IMR-90 (cell line): ENCODE data around the gene BCL6. TPM values are rescaled to one million over a fixed set of nuclear protein-coding genes. Genes with fewer than 3 reads are reported as not detected.

Experiments used
- ATAC-seq: fragments of 200-7000 bp; cut with Tn5 transposase; 2 replicates; pipeline ENCODE4 v1.9.1; 2020; ENCODE audit warnings: low read depth, mild to moderate bottlenecking, moderate library complexity
- BruUV-seq: library from RNA; stranded (reverse); fragments of 400-500 nt; replicated peaks from 2 replicates; lab custom pipeline; 2021; lab: Mats Ljungman, UMichigan
- CTCF ChIA-PET: fragments of 300-600 bp; formaldehyde crosslinking; extraction: SDS; loops from one replicate; lab custom pipeline; 2021; ENCODE audit warnings: antibody characterized with exemption; lab: Yijun Ruan, JAX
- POLR2A ChIA-PET: fragments of 300-600 bp; sonication (Branson Sonifier 250); formaldehyde crosslinking; loops from one replicate; lab custom pipeline; 2022; ENCODE audit warnings: antibody characterized with exemption; ENCODE audit not compliant: unreplicated experiment; lab: Charles Lee
- DNase-seq: peaks from one replicate; pipeline ENCODE4 v3.0.0; 2013
- H2AFZ ChIP-seq: replicated peaks from 2 replicates; pipeline ENCODE3; 2013; ENCODE audit warnings: low read length, mild to moderate bottlenecking; ENCODE audit not compliant: poor library complexity
- H2AK5ac ChIP-seq: 2 replicates; pipeline ENCODE4 v1.6.1; 2013; ENCODE audit warnings: low read depth, low read length, inconsistent platforms
- H2AK9ac ChIP-seq: replicated peaks from 2 replicates; pipeline ENCODE3; 2013; ENCODE audit warnings: mild to moderate bottlenecking, low read depth, low read length, moderate library complexity; ENCODE audit not compliant: poor library complexity
- H2BK120ac ChIP-seq: 2 replicates; pipeline ENCODE4 v1.6.1; 2013; ENCODE audit warnings: low read depth, low read length, inconsistent platforms
- H2BK15ac ChIP-seq: 3 replicates; pipeline ENCODE4 v1.6.1; 2013; ENCODE audit warnings: low read depth, low read length, inconsistent platforms
- H2BK20ac ChIP-seq: 2 replicates; pipeline ENCODE4 v1.6.1; 2013; ENCODE audit warnings: low read depth, mild to moderate bottlenecking, inconsistent platforms, low read length, moderate library complexity
- H2BK5ac ChIP-seq: 2 replicates; pipeline ENCODE4 v1.6.1; 2013; ENCODE audit warnings: mild to moderate bottlenecking, low read depth, low read length, inconsistent platforms; ENCODE audit not compliant: poor library complexity, severe bottlenecking
- H3K14ac ChIP-seq: replicated peaks from 2 replicates; pipeline ENCODE4 v1.6.1; 2013; ENCODE audit warnings: low read depth, low read length, inconsistent platforms
- H3K18ac ChIP-seq: 2 replicates; pipeline ENCODE4 v1.6.1; 2013; ENCODE audit warnings: low read depth, low read length, control low read depth
- H3K23ac ChIP-seq: 2 replicates; pipeline ENCODE4 v1.6.1; 2013; ENCODE audit warnings: low read depth, low read length, inconsistent platforms
- H3K27ac ChIP-seq: 2 replicates; pipeline ENCODE4 v1.5.1; 2013; ENCODE audit warnings: mild to moderate bottlenecking, control low read depth, low read length; ENCODE audit not compliant: insufficient read depth
- H3K27me3 ChIP-seq: 2 replicates; pipeline ENCODE4 v1.6.1; 2013; ENCODE audit warnings: low read length; ENCODE audit not compliant: control insufficient read depth, insufficient read depth
- H3K36me3 ChIP-seq: 2 replicates; pipeline ENCODE4 v1.6.1; 2013; ENCODE audit warnings: low read length, mixed read lengths; ENCODE audit not compliant: control insufficient read depth, insufficient read depth
- H3K4ac ChIP-seq: 2 replicates; pipeline ENCODE4 v1.6.1; 2013; ENCODE audit warnings: low read depth, low read length, inconsistent platforms
- H3K4me1 ChIP-seq: 2 replicates; pipeline ENCODE4 v1.6.1; 2013; ENCODE audit warnings: low read length, mixed read lengths; ENCODE audit not compliant: control insufficient read depth, insufficient read depth
- H3K4me2 ChIP-seq: 2 replicates; pipeline ENCODE4 v1.6.1; 2013; ENCODE audit warnings: low read depth, mild to moderate bottlenecking, control low read depth, low read length, moderate library complexity
- H3K4me3 ChIP-seq: 2 replicates; pipeline ENCODE4 v1.5.1; 2013; ENCODE audit warnings: low read depth, mild to moderate bottlenecking, control low read depth, low read length, moderate library complexity; ENCODE audit not compliant: insufficient read depth
- H3K56ac ChIP-seq: 2 replicates; pipeline ENCODE4 v1.6.1; 2013; ENCODE audit warnings: low read length, inconsistent platforms; ENCODE audit not compliant: insufficient read depth; ENCODE audit errors: extremely low read depth
- H3K79me1 ChIP-seq, 2 experiments: 2 replicates each; pipeline ENCODE4 v1.6.1; 2013; ENCODE audit warnings: low read length in 2 of 2, inconsistent platforms in 1 of 2, low read depth in 1 of 2
- H3K9ac ChIP-seq: 2 replicates; pipeline ENCODE4 v1.6.1; 2013; ENCODE audit warnings: low read depth, low read length, control low read depth
- H3K9me1 ChIP-seq: 2 replicates; pipeline ENCODE4 v1.6.1; 2013; ENCODE audit warnings: low read length, inconsistent platforms; ENCODE audit not compliant: insufficient read depth
- H3K9me3 ChIP-seq: 2 replicates; pipeline ENCODE4 v1.6.1; 2013; ENCODE audit warnings: low read length; ENCODE audit not compliant: control insufficient read depth, insufficient read depth
- H4K20me1 ChIP-seq: 2 replicates; pipeline ENCODE4 v1.6.1; 2013; ENCODE audit warnings: low read length, inconsistent platforms; ENCODE audit not compliant: insufficient read depth
- H4K5ac ChIP-seq: 2 replicates; pipeline ENCODE4 v1.6.1; 2013; ENCODE audit warnings: mild to moderate bottlenecking, low read depth, low read length, control low read depth
- H4K8ac ChIP-seq, 2 experiments: 2 replicates each; pipeline ENCODE4 v1.6.1; 2013; ENCODE audit warnings: low read depth in 2 of 2, low read length in 2 of 2, control low read depth in 1 of 2, inconsistent platforms in 1 of 2
- H4K91ac ChIP-seq: 2 replicates; pipeline ENCODE4 v1.6.1; 2013; ENCODE audit warnings: low read depth, low read length, inconsistent platforms; ENCODE audit not compliant: insufficient read depth
- BHLHE40 ChIP-seq: fragments of 150-350 bp; IDR thresholded peaks from 2 replicates; pipeline ENCODE4 v1.6.1; 2016; ENCODE audit warnings: mild to moderate bottlenecking, low read depth, low read length
- CEBPB ChIP-seq: IDR thresholded peaks from 2 replicates; pipeline ENCODE4 v1.6.1; 2012; ENCODE audit warnings: low read depth, low read length, improper control_type of control experiment
- CHD1 ChIP-seq: IDR thresholded peaks from 2 replicates; pipeline ENCODE4 v1.6.1; 2012; ENCODE audit warnings: low read depth, low read length, improper control_type of control experiment
- FOS ChIP-seq: fragments of 150-350 bp; IDR thresholded peaks from 2 replicates; pipeline ENCODE4 v1.6.1; 2016; ENCODE audit warnings: low read depth, low read length
- MAFK ChIP-seq: IDR thresholded peaks from 2 replicates; pipeline ENCODE4 v1.6.1; 2012; ENCODE audit warnings: low read depth, low read length, improper control_type of control experiment
- MAZ ChIP-seq: IDR thresholded peaks from 2 replicates; pipeline ENCODE4 v1.6.1; 2012; ENCODE audit warnings: low read depth, mild to moderate bottlenecking, low read length, improper control_type of control experiment, moderate library complexity, borderline replicate concordance
- MXI1 ChIP-seq: IDR thresholded peaks from 2 replicates; pipeline ENCODE4 v1.6.1; 2012; ENCODE audit warnings: low read depth, mild to moderate bottlenecking, low read length, moderate library complexity, borderline replicate concordance
- NFE2L2 ChIP-seq: fragments of 150-350 bp; IDR thresholded peaks from 2 replicates; pipeline ENCODE4 v1.6.1; 2016; ENCODE audit warnings: low read depth, mild to moderate bottlenecking, low read length
- POLR2A ChIP-seq: IDR thresholded peaks from 2 replicates; pipeline ENCODE4 v1.6.1; 2012; ENCODE audit warnings: mild to moderate bottlenecking, low read depth, low read length
- RAD21 ChIP-seq: IDR thresholded peaks from 2 replicates; pipeline ENCODE4 v1.6.1; 2012; ENCODE audit warnings: low read length, improper control_type of control experiment
- RCOR1 ChIP-seq: IDR thresholded peaks from 2 replicates; pipeline ENCODE4 v1.6.1; 2012; ENCODE audit warnings: mild to moderate bottlenecking, low read length, improper control_type of control experiment; ENCODE audit not compliant: insufficient replicate concordance
- RFX5 ChIP-seq: IDR thresholded peaks from 2 replicates; pipeline ENCODE4 v1.8.0; 2012; ENCODE audit warnings: low read depth, mild to moderate bottlenecking, low read length, moderate library complexity
- SMC3 ChIP-seq: fragments of 150-350 bp; IDR thresholded peaks from 2 replicates; pipeline ENCODE4 v1.6.1; 2016; ENCODE audit warnings: low read depth, mild to moderate bottlenecking, antibody characterized with exemption, low read length, moderate library complexity
- WGBS, 2 experiments: methylation state at CpG; one replicate each; pipeline versions ENCODE4 v1.1.5 to v1.1.7; 2013; ENCODE audit warnings: missing lambda C conversion rate in 2 of 2; ENCODE audit not compliant: insufficient read length in 1 of 2; ENCODE audit errors: extremely low coverage in 2 of 2; 5-methylcytosine and 5-hydroxymethylcytosine counted together
- dilution Hi-C: fragments of 300-500 bp; cut with HindIII; formaldehyde crosslinking; loops from one replicate; pipeline ENCODE4 v1.14.3; 2018; ENCODE audit warnings: low sequenced_read_pairs; ENCODE audit not compliant: unreplicated experiment
- in situ Hi-C: fragments of 300-500 bp; cut with MboI; formaldehyde crosslinking; loops from 3 replicates; pipeline ENCODE4 v1.14.3; 2019; ENCODE audit warnings: low sequenced_read_pairs, inconsistent platforms, mixed read lengths
- intact Hi-C: fragments of 100-400 bp; cut with micrococcal nuclease; formaldehyde crosslinking; loops from 2 replicates; pipeline ENCODE4 v1.10.0; 2022
- polyA plus RNA-seq, 3 experiments: library from polyadenylated mRNA; depleted of rRNA; stranded (reverse); fragments of >200 nt; gene quantifications; 2 replicates each; pipeline ENCODE4 v1.2.3, GENCODE V29; 2012; ENCODE audit warnings: low replicate concordance in 1 of 3
- total RNA-seq: library from RNA; depleted of rRNA; stranded (reverse); fragments of >200 nt; gene quantifications from 2 replicates; pipeline ENCODE4 v1.2.3, GENCODE V29; 2012
- TF ChIP-seq, protein P1 (sequence below): fragments of 150-350 bp; IDR thresholded peaks from 2 replicates; pipeline ENCODE4 v1.6.1; 2017; ENCODE audit warnings: mild to moderate bottlenecking, antibody characterized with exemption, low read length, low read depth
- TF ChIP-seq, protein P2 (sequence below): fragments of 150-350 bp; IDR thresholded peaks from 2 replicates; pipeline ENCODE4 v1.6.1; 2016; ENCODE audit warnings: low read depth, mild to moderate bottlenecking, low read length, moderate library complexity, borderline replicate concordance

BCL6 gene
- total and polyA plus RNA-seq, 2 of the 4 experiments (the other 2 are of a cell fraction) = 19.7 to 22.6 TPM

DNA sequence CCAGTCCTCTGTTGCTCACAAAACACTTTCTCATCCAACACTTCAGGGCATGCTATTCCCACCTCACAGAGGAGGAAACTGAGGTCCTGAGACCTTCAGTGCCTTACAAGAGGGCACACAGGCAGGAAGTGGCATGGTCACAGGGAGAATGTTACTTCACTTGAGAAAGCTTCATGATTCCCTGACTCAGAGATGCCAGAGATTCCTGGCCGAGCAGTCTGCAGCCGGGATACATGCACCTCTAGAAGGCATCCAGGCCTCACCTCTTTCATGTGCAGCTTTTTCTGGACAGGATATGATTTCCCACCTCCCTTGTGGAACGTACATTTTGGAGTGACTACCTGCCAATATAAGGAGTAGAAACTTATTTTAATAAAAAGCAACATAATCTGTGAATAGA is 72.3 kb downstream of the BCL6 start:
- H2AK5ac ChIP-seq = no peak overlapping the region
- peaks cover 34% of the 10 kb centered on the region for H3K27me3 ChIP-seq
- H3K27ac ChIP-seq = no peak overlapping the region
- ChIA-PET POLR2A (no interaction called here), CTCF (interaction anchor here (1.0 to 1.7 kb wide), 2 partner anchors 57 to 354 kb away, joined by 3 to 4 read pairs; no protein-coding TSS in a partner anchor)
- in situ Hi-C loops (no loop called here), intact Hi-C loops (loop anchor here (10.0 kb wide), 1 partner anchor 828 kb away; the partner anchor contains the start of gene ADIPOQ), dilution Hi-C loops (no loop called here)
- no peaks in the 10 kb centered on the region for H3K36me3 ChIP-seq
- no peak overlapping the region for H3K9ac ChIP-seq
- H2BK20ac ChIP-seq = no peak overlapping the region
- H3K56ac ChIP-seq = no peak overlapping the region
- no peak overlapping the region for H3K4me2 ChIP-seq
- no peaks in the 10 kb centered on the region for H3K4me1 ChIP-seq
- no peak overlapping the region for H4K8ac ChIP-seq
- TF ChIP-seq RAD21 (no peak), RFX5 (no peak), SMC3 (no peak), CEBPB (no peak), CHD1 (no peak), POLR2A (no peak), FOS (no peak), MAFK (no peak), NFE2L2 (no peak), MXI1 (no peak), MAZ (no peak), BHLHE40 (no peak), RCOR1 (no peak)
- TF ChIP-seq, protein P1, sequence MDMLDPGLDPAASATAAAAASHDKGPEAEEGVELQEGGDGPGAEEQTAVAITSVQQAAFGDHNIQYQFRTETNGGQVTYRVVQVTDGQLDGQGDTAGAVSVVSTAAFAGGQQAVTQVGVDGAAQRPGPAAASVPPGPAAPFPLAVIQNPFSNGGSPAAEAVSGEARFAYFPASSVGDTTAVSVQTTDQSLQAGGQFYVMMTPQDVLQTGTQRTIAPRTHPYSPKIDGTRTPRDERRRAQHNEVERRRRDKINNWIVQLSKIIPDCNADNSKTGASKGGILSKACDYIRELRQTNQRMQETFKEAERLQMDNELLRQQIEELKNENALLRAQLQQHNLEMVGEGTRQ = no peak
- TF ChIP-seq, protein P2, sequence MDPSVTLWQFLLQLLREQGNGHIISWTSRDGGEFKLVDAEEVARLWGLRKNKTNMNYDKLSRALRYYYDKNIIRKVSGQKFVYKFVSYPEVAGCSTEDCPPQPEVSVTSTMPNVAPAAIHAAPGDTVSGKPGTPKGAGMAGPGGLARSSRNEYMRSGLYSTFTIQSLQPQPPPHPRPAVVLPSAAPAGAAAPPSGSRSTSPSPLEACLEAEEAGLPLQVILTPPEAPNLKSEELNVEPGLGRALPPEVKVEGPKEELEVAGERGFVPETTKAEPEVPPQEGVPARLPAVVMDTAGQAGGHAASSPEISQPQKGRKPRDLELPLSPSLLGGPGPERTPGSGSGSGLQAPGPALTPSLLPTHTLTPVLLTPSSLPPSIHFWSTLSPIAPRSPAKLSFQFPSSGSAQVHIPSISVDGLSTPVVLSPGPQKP = no peak
- BruUV-seq = no TSS peak
- no peak overlapping the region for H4K5ac ChIP-seq
- H2BK15ac ChIP-seq = no peak overlapping the region
- H2AK9ac ChIP-seq = no peak overlapping the region
- DNase-seq = no peak
- H3K23ac ChIP-seq = no peak overlapping the region
- ATAC-seq = no peak
- no peaks in the 10 kb centered on the region; the same call in 1 of the 2 replicates for H3K9me1 ChIP-seq
- no peak overlapping the region for H2BK5ac ChIP-seq
- no peak overlapping the region for H3K4me3 ChIP-seq
- no peak overlapping the region for H4K91ac ChIP-seq
- no peak overlapping the region for H3K14ac ChIP-seq
- no peaks in the 10 kb centered on the region for H3K79me1 ChIP-seq
- no peak overlapping the region for H2BK120ac ChIP-seq
- H2AFZ ChIP-seq = no peak overlapping the region
- H4K20me1 ChIP-seq = no peaks in the 10 kb centered on the region
- no CpG with 5 or more reads among the region's 3 CpGs for WGBS, 2 experiments
- H3K9me3 ChIP-seq = no peaks in the 10 kb centered on the region
- H3K18ac ChIP-seq = no peak overlapping the region
- H3K4ac ChIP-seq = no peak overlapping the region
